Measurements from ENCODE around the gene FSTL4. TPM values are rescaled to one million over a fixed set of nuclear protein-coding genes. Genes with fewer than 3 reads are reported as not detected.

Gene FSTL4
- polyA plus RNA-seq, 2 donors = 0.67 to 2.1 TPM

GRCh38 chr5:133229931-133230664 is 382.2 kb downstream of the FSTL4 start:
- WGBS, 2 donors = 75 to 80% methylated on average over 8 of the region's 8 CpGs
- H3K27ac ChIP-seq (ENCODE audit: low read depth in 2 of 2, low read length in 1 of 2) = no peak overlapping the region

GRCh38 chr5:133228316-133228715 is 384.0 kb downstream of the FSTL4 start:
- H3K27ac ChIP-seq (ENCODE audit: low read depth in 2 of 2, low read length in 1 of 2) = no peak overlapping the region

More at GRCh38 chr5:133229931-133230664, 382.2 kb downstream of the FSTL4 start:
- Histone ChIP-seq H3K4me1 (ENCODE audit: control insufficient read depth in 2 of 2, insufficient read depth in 2 of 2, low read length in 1 of 2) (peaks cover 3 to 7% of the 10 kb centered on the region in 2 donors), H3K4me3 (ENCODE audit: low read depth in 1 of 2, low read length in 2 of 2) (no peak overlapping the region), H3K9me3 (ENCODE audit: control insufficient read depth in 2 of 2, insufficient read depth in 1 of 2, low read depth in 1 of 2, low read length in 1 of 2) (no peaks in the 10 kb centered on the region), H3K27me3 (ENCODE audit: control insufficient read depth in 1 of 2, insufficient read depth in 2 of 2, low read length in 2 of 2) (no peaks in the 10 kb centered on the region), H3K36me3 (ENCODE audit: control insufficient read depth in 2 of 2, insufficient read depth in 2 of 2, low read length in 1 of 2) (no peaks in the 10 kb centered on the region)

GRCh38 chr5:133227897-133228296 is 384.4 kb downstream of the FSTL4 start:
- Histone ChIP-seq H3K27me3 (ENCODE audit: control insufficient read depth in 1 of 2, insufficient read depth in 2 of 2, low read length in 2 of 2) (no peaks in the 10 kb centered on the region), H3K9me3 (ENCODE audit: control insufficient read depth in 2 of 2, insufficient read depth in 1 of 2, low read depth in 1 of 2, low read length in 1 of 2) (no peaks in the 10 kb centered on the region), H3K36me3 (ENCODE audit: control insufficient read depth in 2 of 2, insufficient read depth in 2 of 2, low read length in 1 of 2) (no peaks in the 10 kb centered on the region), H3K27ac (ENCODE audit: low read depth in 2 of 2, low read length in 1 of 2) (no peak overlapping the region), H3K4me1 (ENCODE audit: control insufficient read depth in 2 of 2, insufficient read depth in 2 of 2, low read length in 1 of 2) (peaks cover 3 to 7% of the 10 kb centered on the region in 2 donors), H3K4me3 (ENCODE audit: low read depth in 1 of 2, low read length in 2 of 2) (no peak overlapping the region)
- WGBS, 2 donors = 61 to 77% methylated on average over 6 of the region's 6 CpGs

More at GRCh38 chr5:133228316-133228715, 384.0 kb downstream of the FSTL4 start:
- Histone ChIP-seq H3K9me3 (ENCODE audit: control insufficient read depth in 2 of 2, insufficient read depth in 1 of 2, low read depth in 1 of 2, low read length in 1 of 2) (no peaks in the 10 kb centered on the region), H3K27me3 (ENCODE audit: control insufficient read depth in 1 of 2, insufficient read depth in 2 of 2, low read length in 2 of 2) (no peaks in the 10 kb centered on the region), H3K36me3 (ENCODE audit: control insufficient read depth in 2 of 2, insufficient read depth in 2 of 2, low read length in 1 of 2) (no peaks in the 10 kb centered on the region), H3K4me3 (ENCODE audit: low read depth in 1 of 2, low read length in 2 of 2) (no peak overlapping the region), H3K4me1 (ENCODE audit: control insufficient read depth in 2 of 2, insufficient read depth in 2 of 2, low read length in 1 of 2) (peaks cover 3 to 7% of the 10 kb centered on the region in 2 donors)
- WGBS, 2 donors = 51 to 69% methylated on average over 1 of the region's 1 CpG

- no peaks in the 10 kb centered on the region for H3K36me3 ChIP-seq (ENCODE audit: control insufficient read depth in 2 of 2, insufficient read depth in 2 of 2, low read length in 1 of 2)
- no peak overlapping the region for H3K27ac ChIP-seq (ENCODE audit: low read depth in 2 of 2, low read length in 1 of 2)
- 62 to 77% methylated on average over 3 of the region's 3 CpGs for WGBS, 2 donors
- H3K4me3 ChIP-seq (ENCODE audit: low read depth in 1 of 2, low read length in 2 of 2) = no peak overlapping the region
- H3K27me3 ChIP-seq (ENCODE audit: control insufficient read depth in 1 of 2, insufficient read depth in 2 of 2, low read length in 2 of 2) = no peaks in the 10 kb centered on the region
- no peaks in the 10 kb centered on the region for H3K9me3 ChIP-seq (ENCODE audit: control insufficient read depth in 2 of 2, insufficient read depth in 1 of 2, low read depth in 1 of 2, low read length in 1 of 2)
- H3K4me1 ChIP-seq (ENCODE audit: control insufficient read depth in 2 of 2, insufficient read depth in 2 of 2, low read length in 1 of 2) = peaks cover 3 to 7% of the 10 kb centered on the region in 2 donors
Measured at GRCh38 chr5:133227082-133227481, 385.3 kb downstream of the FSTL4 start.

- H3K27ac ChIP-seq (ENCODE audit: low read depth in 2 of 2, low read length in 1 of 2) = no peak overlapping the region
- peaks cover 3 to 7% of the 10 kb centered on the region in 2 donors for H3K4me1 ChIP-seq (ENCODE audit: control insufficient read depth in 2 of 2, insufficient read depth in 2 of 2, low read length in 1 of 2)
Measured at GRCh38 chr5:133226186-133226585, 386.2 kb downstream of the FSTL4 start.

GRCh38 chr5:133225671-133226152 is 386.6 kb downstream of the FSTL4 start:
- 47 to 52% methylated on average over 7 of the region's 7 CpGs for WGBS, 2 donors
- Histone ChIP-seq H3K4me3 (ENCODE audit: low read depth in 1 of 2, low read length in 2 of 2) (no peak overlapping the region), H3K4me1 (ENCODE audit: control insufficient read depth in 2 of 2, insufficient read depth in 2 of 2, low read length in 1 of 2) (peaks cover 3 to 7% of the 10 kb centered on the region in 2 donors), H3K36me3 (ENCODE audit: control insufficient read depth in 2 of 2, insufficient read depth in 2 of 2, low read length in 1 of 2) (no peaks in the 10 kb centered on the region), H3K27me3 (ENCODE audit: control insufficient read depth in 1 of 2, insufficient read depth in 2 of 2, low read length in 2 of 2) (no peaks in the 10 kb centered on the region), H3K27ac (ENCODE audit: low read depth in 2 of 2, low read length in 1 of 2) (no peak overlapping the region), H3K9me3 (ENCODE audit: control insufficient read depth in 2 of 2, insufficient read depth in 1 of 2, low read depth in 1 of 2, low read length in 1 of 2) (no peaks in the 10 kb centered on the region)

More at GRCh38 chr5:133226186-133226585, 386.2 kb downstream of the FSTL4 start:
- WGBS, 2 donors = 39 to 75% methylated on average over 1 of the region's 1 CpG
- H3K27me3 ChIP-seq (ENCODE audit: control insufficient read depth in 1 of 2, insufficient read depth in 2 of 2, low read length in 2 of 2) = no peaks in the 10 kb centered on the region
- H3K36me3 ChIP-seq (ENCODE audit: control insufficient read depth in 2 of 2, insufficient read depth in 2 of 2, low read length in 1 of 2) = no peaks in the 10 kb centered on the region
- no peaks in the 10 kb centered on the region for H3K9me3 ChIP-seq (ENCODE audit: control insufficient read depth in 2 of 2, insufficient read depth in 1 of 2, low read depth in 1 of 2, low read length in 1 of 2)
- H3K4me3 ChIP-seq (ENCODE audit: low read depth in 1 of 2, low read length in 2 of 2) = no peak overlapping the region

- no peaks in the 10 kb centered on the region for H3K27me3 ChIP-seq (ENCODE audit: control insufficient read depth in 1 of 2, insufficient read depth in 2 of 2, low read length in 2 of 2)
- WGBS, 2 donors = 59 to 68% methylated on average over 8 of the region's 8 CpGs
- no peak overlapping the region for H3K4me3 ChIP-seq (ENCODE audit: low read depth in 1 of 2, low read length in 2 of 2)
- H3K9me3 ChIP-seq (ENCODE audit: control insufficient read depth in 2 of 2, insufficient read depth in 1 of 2, low read depth in 1 of 2, low read length in 1 of 2) = no peaks in the 10 kb centered on the region
- no peaks in the 10 kb centered on the region for H3K36me3 ChIP-seq (ENCODE audit: control insufficient read depth in 2 of 2, insufficient read depth in 2 of 2, low read length in 1 of 2)
- H3K4me1 ChIP-seq (ENCODE audit: control insufficient read depth in 2 of 2, insufficient read depth in 2 of 2, low read length in 1 of 2) = peaks cover 3 to 5% of the 10 kb centered on the region in 2 donors
- no peak overlapping the region for H3K27ac ChIP-seq (ENCODE audit: low read depth in 2 of 2, low read length in 1 of 2)
Measured at GRCh38 chr5:133222979-133223378, 389.4 kb downstream of the FSTL4 start.

- no peaks in the 10 kb centered on the region for H3K27me3 ChIP-seq (ENCODE audit: control insufficient read depth in 1 of 2, insufficient read depth in 2 of 2, low read length in 2 of 2)
- H3K9me3 ChIP-seq (ENCODE audit: control insufficient read depth in 2 of 2, insufficient read depth in 1 of 2, low read depth in 1 of 2, low read length in 1 of 2) = no peaks in the 10 kb centered on the region
- 74 to 83% methylated on average over 4 of the region's 4 CpGs for WGBS, 2 donors
- peaks cover 3 to 5% of the 10 kb centered on the region in 2 donors for H3K4me1 ChIP-seq (ENCODE audit: control insufficient read depth in 2 of 2, insufficient read depth in 2 of 2, low read length in 1 of 2)
- no peak overlapping the region for H3K4me3 ChIP-seq (ENCODE audit: low read depth in 1 of 2, low read length in 2 of 2)
- no peaks in the 10 kb centered on the region for H3K36me3 ChIP-seq (ENCODE audit: control insufficient read depth in 2 of 2, insufficient read depth in 2 of 2, low read length in 1 of 2)
- H3K27ac ChIP-seq (ENCODE audit: low read depth in 2 of 2, low read length in 1 of 2) = no peak overlapping the region
Measured at GRCh38 chr5:133222521-133222920, 389.8 kb downstream of the FSTL4 start.

GRCh38 chr5:133222040-133222439 is 390.3 kb downstream of the FSTL4 start:
- Histone ChIP-seq H3K27me3 (ENCODE audit: control insufficient read depth in 1 of 2, insufficient read depth in 2 of 2, low read length in 2 of 2) (no peaks in the 10 kb centered on the region), H3K4me3 (ENCODE audit: low read depth in 1 of 2, low read length in 2 of 2) (no peak overlapping the region), H3K4me1 (ENCODE audit: control insufficient read depth in 2 of 2, insufficient read depth in 2 of 2, low read length in 1 of 2) (peaks cover 3 to 5% of the 10 kb centered on the region in 2 donors), H3K27ac (ENCODE audit: low read depth in 2 of 2, low read length in 1 of 2) (no peak overlapping the region), H3K36me3 (ENCODE audit: control insufficient read depth in 2 of 2, insufficient read depth in 2 of 2, low read length in 1 of 2) (no peaks in the 10 kb centered on the region), H3K9me3 (ENCODE audit: control insufficient read depth in 2 of 2, insufficient read depth in 1 of 2, low read depth in 1 of 2, low read length in 1 of 2) (no peaks in the 10 kb centered on the region)
- WGBS, 2 donors = 92 to 96% methylated on average over 6 of the region's 6 CpGs
